UCSD-AML1 (cell line): ENCODE results near the gene UCP3.

Experiments
- DNase-seq: peaks from one replicate; lab custom pipeline; 2025; ENCODE audit not compliant: unreplicated experiment; lab: John Stamatoyannopoulos, UW

UCP3 gene

GRCh38 chr11:73978576-73979086 lies 30.3 kb downstream of the UCP3 start:
- DNase-seq, result no peak

DNA sequence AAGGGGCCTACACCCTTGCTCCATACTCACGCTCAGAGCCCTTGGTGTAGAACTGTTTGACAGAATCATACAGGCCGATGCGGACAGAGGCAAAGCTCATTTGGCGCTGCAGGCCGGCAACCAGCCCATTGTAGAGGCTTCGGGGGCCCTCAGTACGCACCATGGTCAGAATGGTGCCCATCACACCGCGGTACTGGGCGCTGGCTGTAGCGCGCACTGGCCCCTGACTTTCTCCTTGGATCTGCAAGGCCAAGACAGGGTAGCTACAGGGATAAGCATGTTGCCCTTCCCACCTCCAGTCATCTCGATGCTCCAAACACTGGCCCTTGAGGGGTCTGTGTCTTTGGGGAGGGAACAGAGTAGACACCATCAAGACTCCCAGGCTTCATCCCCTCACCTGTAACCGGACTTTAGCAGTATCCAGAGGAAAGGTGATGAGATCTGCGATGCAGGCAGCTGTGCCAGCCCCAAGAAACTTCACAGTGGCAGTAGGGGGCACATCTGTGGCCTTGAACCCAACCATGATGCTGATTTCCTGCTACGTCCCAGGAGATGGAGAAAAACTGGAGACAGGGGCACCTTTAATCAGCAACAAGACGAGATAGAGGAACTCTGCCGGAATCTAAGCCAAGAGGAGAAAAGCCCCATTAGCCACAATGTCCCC lies 30.9 kb downstream of the UCP3 start:
- no peak for DNase-seq

DNA sequence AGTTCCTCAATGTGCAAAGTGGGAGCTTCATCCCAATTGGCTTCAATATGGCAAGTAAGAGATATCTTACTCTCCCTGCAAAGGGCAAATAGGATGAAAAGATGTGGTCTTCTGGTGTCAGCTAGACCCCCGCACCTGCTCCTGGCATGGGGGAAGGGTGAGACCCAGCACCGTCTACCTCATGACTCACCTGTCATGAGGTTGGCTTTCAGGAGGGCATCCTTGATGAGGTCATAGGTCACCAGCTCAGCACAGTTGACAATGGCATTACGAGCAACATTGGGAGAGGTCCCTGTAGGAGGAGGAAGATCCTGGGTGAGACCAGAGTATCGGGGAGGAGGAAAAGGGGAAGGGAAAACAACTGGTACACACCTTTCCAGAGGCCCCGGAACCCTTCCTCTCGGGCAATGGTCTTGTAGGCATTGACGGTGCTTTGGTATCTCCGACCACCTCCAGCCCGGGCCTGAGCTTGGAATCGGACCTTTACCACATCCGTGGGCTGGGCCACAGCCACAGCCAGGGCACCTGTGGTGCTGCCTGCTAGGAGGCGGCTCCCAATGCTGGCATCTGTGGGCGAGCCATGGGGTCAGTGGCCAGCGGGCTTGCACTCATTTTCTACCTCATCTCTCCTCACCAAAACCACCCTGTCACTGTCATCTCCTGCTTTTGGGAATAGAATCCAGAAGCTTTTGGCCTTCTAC lies 32.3 kb downstream of the UCP3 start:
- DNase-seq, result no peak

GRCh38 chr11:73975479-73975757 lies 33.5 kb downstream of the UCP3 start:
- DNase-seq, result no peak

GRCh38 chr11:73974604-73975478 lies 34.0 kb downstream of the UCP3 start:
- no peak for DNase-seq

DNA sequence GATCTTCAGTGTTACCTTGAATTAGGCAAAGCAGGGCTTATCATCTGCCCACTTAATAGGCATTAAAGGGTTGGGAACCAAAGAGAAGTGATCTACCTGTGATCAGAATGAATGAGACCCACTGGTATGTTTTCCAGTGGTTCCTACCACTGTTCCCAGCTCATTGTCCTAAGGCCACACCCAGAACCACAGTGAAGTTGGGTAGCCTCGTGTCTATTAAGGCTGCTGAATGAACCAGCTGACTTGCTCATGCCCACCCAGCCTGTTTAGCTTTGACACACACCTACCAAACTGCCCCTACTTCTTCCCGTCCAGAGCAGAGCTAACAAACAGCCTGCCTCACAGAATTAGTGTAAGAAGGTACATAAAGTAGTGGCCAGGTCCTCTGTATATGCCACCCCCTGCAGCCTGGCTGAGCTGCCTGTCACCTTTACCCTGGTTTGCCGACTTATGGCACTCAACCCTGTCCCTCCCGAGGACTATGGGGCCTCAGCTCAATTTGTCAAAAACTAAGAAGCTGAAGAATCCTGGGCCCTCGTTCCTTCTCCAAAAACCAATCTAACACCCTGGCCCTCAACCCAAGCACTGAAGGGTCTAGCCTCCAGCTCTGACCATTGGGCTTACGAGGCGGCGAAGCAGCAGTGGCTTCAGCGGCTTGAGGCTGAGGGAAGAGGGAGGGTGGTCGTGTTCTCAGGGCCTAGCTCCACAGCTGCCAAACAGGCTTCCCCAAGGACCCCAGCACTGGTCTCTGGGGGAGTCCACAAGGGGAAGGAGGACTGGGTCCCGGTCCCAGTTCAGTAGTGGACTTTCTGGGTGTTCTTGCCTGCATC lies 36.0 kb downstream of the UCP3 start:
- DNase-seq, result no peak

GRCh38 chr11:73972187-73972586 lies 36.7 kb downstream of the UCP3 start:
- no peak for DNase-seq

DNA sequence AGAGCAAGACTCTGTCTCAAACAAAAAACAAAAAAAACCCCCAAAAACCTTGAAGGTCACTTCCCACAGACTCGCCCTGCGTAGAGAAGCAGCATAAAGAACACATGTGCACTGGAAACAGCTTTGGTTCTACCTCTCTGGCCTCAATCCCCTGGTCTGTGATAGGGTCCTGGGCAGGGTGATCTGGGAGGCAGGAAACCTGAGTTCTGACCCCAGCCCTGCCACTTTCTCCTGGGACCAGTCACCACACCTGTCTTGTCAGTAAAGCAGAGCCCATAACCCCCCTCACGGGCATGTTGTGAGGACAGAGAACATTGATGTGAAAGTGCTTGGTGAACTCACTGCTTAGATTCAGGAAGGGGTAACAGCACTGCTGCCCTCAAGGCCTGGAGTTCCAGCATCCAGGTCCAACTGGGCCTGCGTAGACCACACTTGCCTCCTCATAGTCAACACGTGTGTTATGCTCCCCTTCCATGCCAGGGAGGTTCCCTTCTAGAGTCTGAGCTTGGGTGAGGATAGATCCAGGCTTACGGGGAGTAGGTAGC lies 37.6 kb downstream of the UCP3 start:
- no peak for DNase-seq

DNA sequence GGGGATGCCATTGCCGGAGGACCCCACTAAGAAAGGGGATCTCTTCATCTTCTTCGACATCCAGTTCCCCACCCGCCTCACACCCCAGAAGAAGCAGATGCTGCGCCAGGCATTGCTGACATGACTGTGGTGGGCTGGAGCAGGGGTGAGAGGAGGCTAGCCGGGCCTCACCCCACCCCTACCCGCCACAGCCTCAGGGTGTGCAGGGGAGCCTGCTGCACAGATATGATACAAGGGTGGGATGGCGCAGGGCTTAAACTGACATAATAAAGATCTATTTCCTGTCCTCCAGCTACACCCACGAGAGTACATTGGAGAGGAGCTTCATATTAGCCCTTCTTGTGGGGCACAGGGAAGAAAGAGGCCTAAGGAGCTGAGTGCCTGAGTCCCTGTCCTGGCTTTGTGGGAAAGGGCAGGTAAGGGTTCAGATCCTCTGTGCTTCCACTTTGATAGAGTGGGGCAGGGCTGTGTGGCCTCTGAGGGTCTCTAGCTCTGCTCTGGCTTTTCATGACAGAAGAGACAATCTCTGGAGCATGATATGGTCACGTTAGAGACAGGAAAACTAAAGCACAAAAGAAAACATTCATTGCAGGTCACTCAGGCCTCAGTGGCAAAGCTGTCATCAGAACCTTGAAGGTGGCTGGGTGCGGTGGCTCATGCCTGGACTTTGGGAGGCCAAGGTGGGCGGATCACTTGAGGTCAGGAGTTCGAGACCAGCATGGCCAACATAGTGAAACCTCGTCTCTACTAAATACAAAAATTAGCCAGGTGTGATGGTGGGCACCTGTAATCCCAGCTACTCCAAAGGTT lies 38.7 kb downstream of the UCP3 start:
- no peak for DNase-seq

DNA sequence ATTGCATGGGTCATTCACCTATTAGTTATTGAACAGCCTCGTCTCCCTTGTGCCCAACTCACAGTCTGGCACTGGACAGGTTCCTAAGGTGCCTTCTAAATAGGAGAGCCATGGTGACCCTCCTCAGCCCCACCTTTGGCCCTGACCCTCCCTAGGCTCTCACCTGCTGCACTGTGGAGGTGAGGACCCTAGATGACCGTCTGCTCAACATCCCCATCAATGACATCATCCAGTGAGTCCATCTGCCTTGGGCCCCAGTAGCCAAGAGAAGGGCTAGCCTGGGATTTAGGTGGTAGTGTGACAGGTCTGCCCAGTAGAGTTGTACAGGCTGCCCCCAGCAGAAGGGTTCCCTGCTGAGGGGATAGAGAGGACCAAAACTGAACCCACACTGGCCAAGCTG lies 39.8 kb downstream of the UCP3 start:
- no peak for DNase-seq

GRCh38 chr11:73968356-73968966 lies 40.4 kb downstream of the UCP3 start:
- DNase-seq, result no peak

- no peak for DNase-seq
Measured at GRCh38 chr11:73965764-73966121, 43.1 kb downstream of the UCP3 start.

DNA sequence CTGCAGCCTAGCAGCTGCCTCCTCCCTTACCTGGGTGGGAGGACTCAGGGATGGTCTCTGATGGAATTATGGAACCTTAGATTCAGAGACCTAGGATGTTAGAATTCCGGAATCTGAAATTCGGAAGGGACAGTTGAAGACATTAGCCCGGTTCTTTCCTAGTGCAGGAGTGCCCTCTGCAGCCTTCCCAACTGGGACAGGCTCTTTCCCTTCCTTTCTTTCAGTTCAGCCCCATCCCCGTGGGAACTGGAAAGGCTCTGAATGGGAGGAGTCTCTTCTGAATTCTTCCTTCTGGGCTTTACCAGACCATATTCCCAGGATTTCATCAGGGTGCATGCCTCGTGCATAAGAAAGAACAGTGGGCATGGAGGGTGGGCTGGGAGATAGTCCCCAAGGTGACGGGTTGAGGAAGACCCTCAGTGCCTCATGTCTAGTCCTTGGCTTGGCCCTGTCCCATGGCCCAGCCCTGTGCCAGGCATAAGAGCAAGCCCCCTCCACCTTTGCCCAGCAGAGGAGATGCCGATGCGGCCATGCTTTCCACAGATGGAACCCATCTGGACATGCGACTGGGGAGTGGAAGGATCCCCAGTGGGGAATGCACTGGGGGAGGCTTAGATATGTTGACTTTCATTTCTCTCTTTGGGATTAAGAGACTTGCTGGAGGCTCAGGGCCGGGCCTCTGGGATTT lies 43.7 kb downstream of the UCP3 start:
- DNase-seq, result no peak

- DNase-seq, result no peak
Measured at GRCh38 chr11:73963861-73964260, 45.0 kb downstream of the UCP3 start.

GRCh38 chr11:73962101-73962705 lies 46.7 kb downstream of the UCP3 start:
- DNase-seq, result no peak

- DNase-seq, result no peak
Measured at GRCh38 chr11:73961321-73961720, 47.6 kb downstream of the UCP3 start.

- DNase-seq, result no peak
Measured at GRCh38 chr11:73958521-73959141, 50.3 kb downstream of the UCP3 start.
